Activated CD8-positive, alpha-beta memory T cell treated with anti-CD3 and anti-CD28 coated beads, Interleukin-2, amount 50 U/mL, for 24 hours (primary cell): Measurements from ENCODE around the gene BTBD16.

Source experiments
- DNase-seq: peaks from one replicate; pipeline ENCODE4 v3.0.0-alpha.2; 2020; ENCODE audit errors: extremely low read depth

Gene BTBD16

DNA sequence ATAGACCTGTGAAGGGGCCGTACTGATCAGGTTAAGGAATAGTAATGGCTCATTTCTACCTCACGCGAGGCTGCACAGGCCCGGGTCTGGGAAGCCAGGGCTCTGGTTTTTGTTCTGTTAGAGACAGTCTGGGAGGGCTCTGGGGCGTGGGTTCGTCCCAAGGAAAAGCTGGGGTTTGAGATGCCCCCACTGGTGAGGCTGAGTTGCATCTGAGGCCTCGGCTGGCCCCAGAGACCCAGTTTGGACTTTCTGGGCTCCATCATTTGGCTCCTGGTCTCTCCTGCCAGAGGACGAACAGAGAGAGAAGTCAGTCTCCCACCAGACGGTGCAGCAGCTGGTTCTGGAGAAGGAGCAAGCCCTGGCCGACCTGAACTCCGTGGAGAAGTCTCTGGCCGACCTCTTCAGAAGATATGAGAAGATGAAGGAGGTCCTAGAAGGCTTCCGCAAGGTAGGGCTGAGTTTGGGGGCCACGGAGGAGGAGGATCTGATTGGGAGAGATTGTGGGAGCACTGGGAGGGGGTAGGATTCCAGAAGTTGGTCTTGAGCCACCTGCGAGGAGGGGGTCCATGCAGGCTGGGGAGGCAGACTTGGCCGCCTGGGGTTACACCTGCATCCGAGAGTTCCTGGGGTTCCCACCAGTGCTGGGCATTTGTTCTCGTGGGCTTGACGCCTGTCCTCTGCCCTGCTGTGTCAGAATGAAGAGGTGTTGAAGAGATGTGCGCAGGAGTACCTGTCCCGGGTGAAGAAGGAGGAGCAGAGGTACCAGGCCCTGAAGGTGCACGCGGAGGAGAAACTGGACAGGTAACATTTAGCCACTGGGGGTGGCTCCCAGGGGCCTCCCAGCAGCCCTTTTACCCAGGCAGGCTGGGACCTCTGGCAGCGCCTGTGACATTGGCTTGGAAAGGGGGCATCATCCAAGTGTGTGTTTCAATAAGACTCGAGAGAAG, 22.5 kb upstream of the BTBD16 start:
- no peak for DNase-seq

DNA sequence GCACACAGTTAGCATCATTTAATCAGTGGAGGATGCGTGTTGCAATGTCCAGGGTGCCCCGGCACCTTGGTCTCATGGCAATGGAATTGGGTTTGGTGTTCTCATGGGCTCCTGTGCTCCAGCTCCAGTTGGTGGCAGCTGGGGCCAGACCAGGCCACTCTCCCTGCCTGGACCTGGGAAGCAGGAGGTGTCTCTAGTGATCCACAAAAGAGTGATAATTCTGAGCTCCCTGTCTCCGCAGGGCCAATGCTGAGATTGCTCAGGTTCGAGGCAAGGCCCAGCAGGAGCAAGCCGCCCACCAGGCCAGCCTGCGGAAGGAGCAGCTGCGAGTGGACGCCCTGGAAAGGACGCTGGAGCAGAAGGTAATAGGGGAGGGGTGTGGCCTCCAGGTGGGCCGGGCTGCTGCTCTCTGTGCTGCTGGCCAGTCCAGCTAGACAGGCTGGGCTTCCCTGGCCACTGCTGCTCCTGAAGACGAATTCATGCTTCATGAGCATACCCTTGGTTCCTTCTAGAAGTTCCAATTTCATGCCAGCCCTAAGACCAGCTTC, 21.7 kb upstream of the BTBD16 start:
- no peak for DNase-seq

DNA sequence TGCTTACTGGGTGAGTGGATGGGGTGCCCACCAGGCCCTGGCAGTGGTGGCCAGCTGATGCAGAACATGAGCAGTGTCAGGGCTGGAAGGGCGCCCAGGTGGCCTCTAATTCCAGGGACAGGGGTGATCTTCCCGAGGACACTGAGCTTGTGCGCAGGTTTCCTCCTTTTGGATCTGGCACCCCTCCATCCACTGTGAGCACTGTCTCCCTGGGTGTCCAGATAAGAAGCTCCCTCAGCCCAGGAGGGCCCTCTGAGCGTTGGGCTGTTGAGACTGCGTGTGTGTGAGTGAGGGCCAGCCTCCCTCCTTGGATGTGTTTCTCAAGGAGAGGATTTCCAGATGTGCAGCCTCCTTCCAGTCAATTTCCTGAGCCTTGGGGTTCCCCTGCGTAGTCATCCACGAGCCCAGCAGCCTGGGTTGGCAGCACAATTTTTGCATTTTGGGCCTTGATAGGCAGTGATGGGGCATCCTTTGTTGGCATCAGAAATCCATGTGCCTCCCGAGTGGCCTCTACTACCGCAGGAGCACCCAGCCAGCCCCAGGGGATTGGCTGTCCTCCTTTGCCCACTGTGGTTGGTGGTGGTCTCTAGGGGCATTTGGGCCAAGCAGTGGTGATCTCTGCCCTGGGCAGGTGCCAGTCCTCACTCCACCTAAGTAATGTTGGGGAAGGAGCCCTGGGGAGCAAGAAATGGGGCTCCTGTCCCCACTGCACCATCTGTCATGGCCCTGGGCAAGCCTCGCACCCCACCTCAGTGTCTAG, 20.9 kb upstream of the BTBD16 start:
- DNase-seq, result no peak

DNA sequence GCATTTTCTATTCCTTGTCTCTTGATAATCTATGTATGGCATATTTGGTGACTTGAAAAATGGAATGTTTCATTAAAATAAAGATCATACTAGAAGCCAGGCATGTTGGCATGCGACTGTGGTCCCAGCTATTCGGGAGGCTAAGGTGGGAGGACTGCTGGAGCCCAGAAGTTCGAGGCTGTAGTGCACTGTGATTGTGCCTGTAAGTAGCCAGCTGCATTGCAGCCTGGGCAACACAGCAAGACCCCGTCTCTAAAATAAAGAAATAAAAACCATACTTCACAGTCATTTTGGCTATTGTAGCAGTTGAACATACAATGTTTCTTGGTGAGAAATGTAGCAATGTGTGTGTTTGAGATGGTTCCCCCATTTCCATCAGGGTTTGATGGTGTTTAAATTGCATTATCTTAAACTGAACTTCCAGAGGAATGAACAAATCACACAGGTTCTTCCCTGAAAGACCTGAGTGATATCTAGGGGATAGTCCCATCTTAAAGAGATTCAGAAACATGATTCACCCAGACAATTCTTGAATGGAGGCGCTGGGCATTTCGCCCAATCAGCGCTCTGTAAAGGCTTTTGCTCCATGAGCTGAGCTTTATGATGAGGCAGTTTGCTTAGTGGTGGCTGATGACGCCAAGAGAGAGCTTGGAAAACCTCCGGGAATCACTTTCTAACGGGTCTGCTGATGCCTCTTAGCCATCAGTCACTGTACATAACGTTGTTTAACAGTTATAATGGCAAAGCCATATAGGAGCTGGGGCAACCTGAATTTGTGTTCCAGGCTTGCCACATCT, 19.4 kb upstream of the BTBD16 start:
- DNase-seq, result no peak

DNA sequence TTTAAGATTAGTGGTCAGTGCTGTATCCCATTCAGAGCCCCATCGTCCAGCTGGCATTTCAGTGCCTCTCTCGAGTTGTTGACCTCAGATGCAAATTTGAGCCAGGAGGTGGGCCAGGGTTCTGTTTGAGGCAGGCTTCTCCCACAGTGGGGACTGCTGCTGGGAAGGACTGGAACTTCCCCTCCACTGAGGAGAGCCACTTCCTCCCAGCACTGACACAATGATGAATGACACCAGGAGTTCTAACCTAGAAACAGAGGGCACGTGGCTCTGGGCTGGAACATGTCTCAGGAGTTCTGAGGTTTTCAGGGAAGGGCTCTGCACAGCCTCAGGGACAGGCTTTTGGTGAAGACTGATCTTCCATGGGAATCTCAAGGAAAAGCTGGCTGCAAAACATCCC, 18.3 kb upstream of the BTBD16 start:
- DNase-seq, result no peak

DNA sequence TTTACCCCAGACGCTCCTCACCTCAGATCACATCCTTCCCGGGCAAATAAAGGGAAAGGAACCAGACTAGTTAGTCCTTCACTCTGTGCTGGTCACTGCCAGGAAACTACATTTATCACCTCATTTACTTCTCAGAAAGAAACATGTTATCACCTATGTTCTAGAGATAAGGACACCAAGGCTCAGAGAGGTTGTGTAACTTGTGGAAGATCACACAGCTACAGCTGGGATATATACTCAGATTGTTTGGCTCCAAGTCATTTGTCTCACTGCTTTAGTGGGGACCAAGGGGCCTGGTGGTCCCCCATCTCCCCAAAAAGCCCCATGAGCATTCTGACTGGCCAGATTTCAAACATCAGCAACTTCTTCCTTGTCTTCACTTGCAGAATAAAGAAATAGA, 17.5 kb upstream of the BTBD16 start:
- no peak for DNase-seq

DNA sequence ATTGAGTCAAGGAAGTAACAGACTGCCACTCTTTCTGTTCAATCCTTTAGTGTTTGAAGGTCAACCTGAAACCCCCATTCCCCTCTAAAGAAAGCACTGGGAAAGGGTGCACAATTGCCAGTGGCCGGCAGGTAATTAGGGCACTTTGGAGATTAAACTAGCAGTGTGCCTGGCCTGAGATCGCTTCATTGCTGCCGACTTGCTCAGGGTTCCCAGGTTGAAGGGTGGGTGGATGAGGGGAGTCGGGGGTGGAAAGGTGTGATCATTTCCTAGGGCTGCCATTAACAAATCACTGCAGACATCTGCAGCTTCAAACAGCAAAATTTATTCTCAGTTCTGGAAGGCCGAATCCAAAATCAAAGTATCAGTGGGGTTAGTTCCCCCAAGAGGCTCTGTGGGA, 16.3 kb upstream of the BTBD16 start:
- DNase-seq, result no peak

DNA sequence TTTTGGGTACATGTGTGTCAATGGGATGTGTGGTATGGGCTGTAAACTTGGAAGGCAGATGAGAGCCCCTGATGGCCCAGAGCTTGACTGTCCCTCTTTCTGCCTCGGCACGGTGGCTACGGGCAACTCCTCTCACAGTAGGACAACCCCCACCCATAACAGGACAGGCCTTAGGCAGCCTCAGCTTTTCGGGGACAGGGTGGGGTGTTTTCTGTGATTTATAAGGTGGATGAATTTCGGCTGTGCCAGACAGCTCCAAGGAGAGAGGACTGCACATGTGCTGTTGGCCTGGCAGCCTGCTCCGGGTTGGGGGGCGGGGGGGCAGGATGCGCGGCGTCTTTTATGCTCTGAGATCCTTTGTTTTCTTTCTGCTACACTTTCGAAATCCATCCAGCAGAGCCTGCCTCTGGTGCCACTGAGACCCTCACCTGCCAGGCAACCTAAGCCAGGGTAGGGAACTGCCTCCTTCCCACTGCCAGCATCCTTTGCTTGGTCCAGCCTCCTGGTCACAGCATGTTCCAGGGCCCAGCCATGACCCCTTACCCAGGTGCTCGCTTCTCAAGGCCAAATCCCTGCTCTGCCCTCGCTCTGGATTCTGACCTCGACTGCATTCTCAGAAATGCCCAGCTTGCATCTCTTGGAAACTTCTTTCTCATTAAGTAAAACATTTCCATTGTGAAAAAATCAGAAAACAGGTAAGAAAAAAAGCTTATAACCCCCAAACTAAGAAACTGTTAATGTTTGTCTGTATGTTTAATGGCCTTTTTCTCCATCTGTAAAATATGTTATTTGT, 15.4 kb upstream of the BTBD16 start:
- DNase-seq, result no peak

DNA sequence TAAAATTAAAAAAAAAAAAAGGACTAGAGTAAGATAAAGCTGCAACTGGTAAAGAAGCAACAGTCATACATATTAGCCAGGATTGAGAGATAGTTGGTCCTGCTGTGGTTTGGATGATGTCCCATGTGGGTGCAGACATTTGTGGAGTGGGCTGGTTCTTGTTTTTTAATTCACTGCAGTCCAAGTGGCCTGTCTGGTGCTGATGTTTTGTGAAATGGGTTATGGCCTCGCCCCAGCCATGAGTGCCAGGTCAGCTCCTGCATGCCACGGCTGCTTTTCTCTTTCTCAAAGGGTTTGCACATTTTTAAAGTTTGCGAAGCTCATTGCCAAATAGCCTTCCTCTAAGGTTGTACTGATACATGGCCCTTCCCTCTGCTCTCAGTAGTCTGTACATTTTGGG, 14.1 kb upstream of the BTBD16 start:
- DNase-seq, result no peak

DNA sequence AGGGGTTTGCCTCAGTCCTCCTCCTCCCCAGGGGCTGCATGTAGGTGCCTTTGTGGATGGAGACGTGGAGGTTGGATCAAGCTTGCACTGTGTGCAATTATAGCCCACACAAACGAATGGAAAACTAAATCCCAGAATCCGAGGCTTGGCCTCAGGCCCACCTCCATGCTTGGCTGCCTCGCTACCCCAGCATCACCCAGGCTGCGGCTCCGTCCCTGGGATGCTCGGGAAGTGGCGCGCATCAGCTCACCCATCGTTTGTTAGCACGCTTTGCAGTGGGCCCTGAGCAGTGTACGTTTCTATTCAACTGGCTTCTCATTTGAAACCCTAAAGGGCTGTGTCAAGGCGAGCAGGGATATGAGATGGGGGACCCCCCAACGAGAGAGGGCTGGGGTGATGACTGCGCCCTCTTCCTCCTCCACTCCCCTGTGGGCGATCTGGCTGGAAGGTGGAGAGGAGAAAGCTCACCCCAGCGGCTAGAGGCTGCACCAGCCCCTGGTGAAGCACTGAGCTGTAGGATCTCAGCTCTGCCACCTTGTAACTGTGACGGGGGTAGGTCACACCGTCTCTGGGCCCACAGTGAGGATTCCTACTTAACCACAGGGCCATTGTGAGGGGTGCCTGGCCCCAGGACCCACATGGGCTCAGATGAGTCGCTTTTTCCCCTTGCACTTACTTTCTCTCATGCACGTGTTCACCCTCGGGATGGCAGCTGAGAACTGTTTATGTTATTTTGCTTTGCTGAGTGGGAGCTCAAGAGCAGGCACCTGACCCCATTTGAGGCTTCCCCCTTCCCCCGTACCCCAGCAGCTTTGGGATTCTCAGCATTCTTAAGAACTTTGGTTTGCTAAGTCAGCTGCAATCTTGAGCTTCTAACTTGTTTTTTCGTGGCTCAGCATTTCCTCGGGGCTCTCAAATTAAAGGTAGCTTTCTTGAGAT, 12.7 kb upstream of the BTBD16 start:
- DNase-seq, result no peak

DNA sequence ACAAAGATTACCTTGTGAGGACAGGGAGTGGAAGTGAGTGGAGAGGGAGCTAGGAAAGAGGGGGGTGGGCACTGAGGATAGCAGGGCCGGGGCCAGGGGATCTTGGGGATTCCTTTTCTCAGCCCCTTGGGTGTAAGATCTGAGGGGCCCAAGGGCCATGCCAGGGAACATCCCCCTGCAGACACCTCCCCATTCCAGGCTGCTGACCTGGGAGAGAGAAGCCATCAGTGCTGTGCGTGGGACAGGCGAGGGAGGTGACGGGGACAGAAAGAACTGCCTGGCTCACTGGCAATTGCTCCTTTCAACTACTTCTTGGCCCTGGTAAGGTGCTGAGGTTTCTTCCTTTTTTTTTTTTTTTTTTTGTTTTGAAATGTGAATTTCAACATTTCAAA, 12.0 kb upstream of the BTBD16 start:
- DNase-seq, result no peak

DNA sequence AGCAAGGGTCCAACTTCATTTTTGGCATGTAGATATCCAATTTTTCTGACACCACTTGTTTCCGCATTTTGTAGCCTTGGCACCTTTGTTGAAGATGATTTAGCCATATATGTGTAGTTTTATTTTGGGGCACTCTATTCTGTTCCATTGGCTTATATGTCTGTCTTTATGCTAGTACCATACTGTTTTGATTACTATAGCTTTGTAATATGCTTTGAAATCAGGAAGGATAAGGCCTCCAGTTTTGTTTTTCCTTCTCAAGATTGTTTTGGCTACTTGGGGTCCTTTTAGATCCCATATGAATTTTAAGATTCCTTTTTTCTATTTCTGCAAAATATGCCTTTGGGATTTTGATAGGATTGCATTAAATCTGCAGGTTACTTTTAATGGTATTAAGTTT, 9.5 kb upstream of the BTBD16 start:
- no peak for DNase-seq

DNA sequence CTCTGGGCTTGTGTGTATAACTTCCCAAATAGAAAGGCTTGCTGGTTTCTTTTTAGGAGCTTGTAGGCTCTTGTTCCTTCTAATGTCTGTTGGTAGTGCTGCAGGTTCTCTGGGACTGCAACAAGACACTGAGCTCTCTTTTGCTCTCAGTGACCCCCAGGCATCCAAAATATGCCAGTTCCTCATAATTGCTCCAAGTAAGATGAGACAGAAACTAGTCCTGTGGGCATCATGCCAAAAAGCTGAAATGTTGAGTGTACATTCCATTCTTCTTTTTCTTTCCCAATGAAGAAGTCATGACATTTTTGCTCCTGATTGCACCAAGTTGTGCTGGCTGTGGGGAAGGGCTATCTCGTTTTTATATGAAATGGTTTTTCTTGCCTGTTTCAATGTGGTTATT, 7.1 kb upstream of the BTBD16 start:
- DNase-seq, result no peak

DNA sequence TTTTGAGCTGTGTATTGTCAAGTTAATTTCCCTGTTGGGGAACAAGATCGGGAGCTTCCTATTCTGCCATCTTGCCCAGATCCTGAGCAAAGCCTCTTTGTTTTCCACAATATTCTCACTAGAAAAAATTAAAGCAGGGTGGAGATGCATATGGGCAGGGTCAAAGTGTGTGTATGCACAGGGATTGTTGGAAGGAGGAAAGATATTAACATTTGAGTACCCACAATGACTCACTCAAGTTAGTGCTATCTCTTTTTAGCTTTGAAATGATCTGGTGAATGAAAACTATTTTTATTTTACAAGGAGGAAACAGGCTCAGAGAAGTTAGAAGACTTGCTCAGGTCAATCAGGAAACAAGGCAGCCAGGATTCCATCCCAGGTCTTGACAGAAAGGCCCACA, 6.7 kb upstream of the BTBD16 start:
- no peak for DNase-seq

DNA sequence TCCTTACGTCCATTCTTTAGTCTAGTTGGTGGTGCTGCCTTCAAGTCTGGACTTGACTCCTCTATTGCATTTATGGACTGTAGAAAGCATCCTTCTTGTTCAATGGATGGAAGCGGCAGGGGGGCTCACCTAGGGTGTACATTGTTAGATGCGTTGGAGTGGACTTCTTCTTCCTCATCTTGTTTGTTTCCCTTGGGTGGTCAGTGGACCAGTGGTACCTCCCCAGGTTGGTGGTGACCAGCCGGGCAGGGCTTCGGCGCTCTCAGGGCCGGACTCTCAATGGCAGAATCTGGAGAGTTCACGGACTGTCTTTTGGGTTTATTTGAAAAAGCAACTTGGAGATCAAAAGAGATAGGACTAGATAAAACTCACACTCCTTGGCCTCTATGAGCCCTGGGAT, 6.2 kb upstream of the BTBD16 start:
- DNase-seq, result no peak

DNA sequence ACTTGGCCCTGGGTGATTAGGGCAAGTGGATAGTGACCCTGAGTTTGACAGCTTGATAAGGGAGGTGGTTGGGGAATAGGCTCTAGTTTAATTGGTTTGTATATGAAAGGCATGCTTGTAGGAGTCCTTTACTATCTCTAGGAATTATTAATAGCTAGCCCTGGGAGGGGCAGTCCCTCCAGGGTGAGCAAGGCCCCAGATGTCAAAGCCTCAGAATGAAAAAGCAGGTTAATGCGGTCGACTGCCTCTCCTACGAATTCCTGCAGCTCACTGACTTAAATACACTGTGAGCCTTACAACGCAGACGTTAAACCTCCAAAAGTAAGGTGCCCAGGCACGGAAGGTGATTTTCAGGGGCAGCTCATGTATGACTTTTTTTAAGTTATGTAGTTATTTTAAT, 5.2 kb upstream of the BTBD16 start:
- DNase-seq, result no peak

DNA sequence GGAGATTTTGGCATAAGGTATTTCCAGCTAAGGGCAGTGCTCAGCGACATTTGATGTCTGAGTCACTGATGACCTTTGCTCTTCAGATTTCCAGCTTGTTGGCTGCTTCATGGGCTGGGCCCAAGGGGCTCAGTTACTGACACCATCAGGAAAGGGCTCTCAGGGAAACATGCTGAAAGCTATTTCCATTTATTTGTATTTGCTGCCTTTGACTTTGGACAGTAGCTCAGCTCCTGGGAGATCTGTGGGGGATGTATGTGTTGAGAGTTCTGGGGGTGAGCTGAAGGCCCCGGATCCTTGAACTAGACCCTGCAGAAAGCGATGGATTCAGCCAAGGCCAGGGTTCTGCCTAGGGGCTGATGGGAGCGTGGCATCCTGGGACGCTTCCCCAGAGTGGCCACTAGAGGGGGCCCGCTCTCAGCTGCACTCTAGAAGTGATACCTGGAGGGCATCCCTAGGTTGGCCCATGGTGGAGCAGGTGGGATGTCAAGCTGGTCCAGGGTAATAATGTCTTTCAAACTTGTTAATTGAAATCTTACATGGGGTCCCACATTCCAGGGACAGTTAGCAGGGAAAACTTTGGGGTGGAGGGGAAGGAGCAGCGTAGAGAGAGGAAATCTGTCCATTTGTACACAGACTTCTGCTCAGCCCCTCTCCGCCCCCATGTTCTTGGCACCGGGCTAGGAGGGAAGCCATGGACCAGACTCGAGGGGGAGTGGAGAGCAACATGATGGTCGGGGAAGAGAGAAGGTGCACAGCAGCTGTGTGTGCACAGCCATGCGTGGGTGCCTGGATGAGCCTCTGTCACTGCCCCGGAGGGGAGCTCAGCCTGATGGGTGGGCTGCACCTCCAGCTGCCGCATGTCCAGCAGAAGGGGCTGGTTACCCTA, 3.0 kb upstream of the BTBD16 start:
- no peak for DNase-seq

DNA sequence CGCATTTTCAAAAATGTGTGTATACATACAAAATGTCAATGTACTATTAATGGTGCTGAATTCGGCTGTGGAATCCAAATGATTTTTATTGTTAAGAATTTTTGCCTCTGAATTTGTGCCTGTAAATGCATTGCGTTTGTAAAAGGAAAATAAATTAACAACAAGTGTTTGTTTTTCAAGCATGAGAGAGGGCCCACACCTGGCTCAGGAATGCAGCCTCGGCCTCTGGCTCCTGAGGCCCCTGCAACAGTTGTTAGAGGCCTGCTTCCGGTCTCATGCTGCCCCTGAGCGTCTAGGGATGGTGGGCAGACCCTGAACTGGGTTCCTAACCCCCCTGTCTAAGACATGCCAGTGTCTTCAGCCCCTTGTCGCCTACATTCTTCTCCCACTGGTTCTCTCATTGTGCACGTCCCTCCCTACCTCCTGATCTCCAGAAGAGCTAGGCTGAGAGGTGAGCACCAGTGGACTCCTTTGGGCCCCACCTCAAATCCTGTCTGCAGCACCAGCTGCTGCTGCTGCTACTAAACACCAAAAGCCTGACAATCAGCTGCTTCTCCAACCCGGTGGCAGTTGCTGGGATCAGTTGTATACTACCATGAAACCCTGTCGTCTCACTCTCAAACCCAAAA, 1.9 kb upstream of the BTBD16 start:
- no peak for DNase-seq
